Endothelial cell of umbilical vein (primary cell): Measurements from ENCODE around the gene PRDM16. TPM values are rescaled to one million over a fixed set of nuclear protein-coding genes. Genes with fewer than 3 reads are reported as not detected.

Experiments used
- BruUV-seq: library from RNA; stranded (reverse); fragments of 400-500 nt; replicated peaks from 2 replicates; lab custom pipeline; 2021; lab: Mats Ljungman, UMichigan
- CTCF ChIA-PET: fragments of 300-600, 350-600 bp; sonication (Branson Sonifier 250); formaldehyde crosslinking; loops from one replicate; lab custom pipeline; 2021; ENCODE audit warnings: antibody characterized with exemption, inconsistent platforms; lab: Charles Lee
- POLR2A ChIA-PET: fragments of 300-600, 350-600 bp; sonication (Branson Sonifier 250); formaldehyde crosslinking; loops from one replicate; lab custom pipeline; 2021; ENCODE audit warnings: antibody characterized with exemption, inconsistent platforms; lab: Charles Lee
- DNase-seq: peaks from one replicate; pipeline ENCODE4 v3.0.0-alpha.2; 2011; ENCODE audit warnings: low read depth, low spot score
- FAIRE-seq: peaks from 2 replicates; lab custom pipeline; 2011; peaks lifted over from hg19 to GRCh38; lab: Jason Lieb, UNC
- H2AFZ ChIP-seq: 2 replicates; pipeline ENCODE4 v1.6.0; 2012; ENCODE audit warnings: low read depth, low read length, control low read depth, inconsistent platforms
- H3K27ac ChIP-seq: 2 replicates; pipeline ENCODE4 v1.5.1; 2011; ENCODE audit warnings: low read depth, mild to moderate bottlenecking, control low read depth, low read length, moderate library complexity; ENCODE audit not compliant: insufficient read depth
- H3K27me3 ChIP-seq, 2 experiments: 2 replicates each; pipeline versions ENCODE4 v1.6.0 to v1.6.1; 2011; ENCODE audit warnings: low read length in 2 of 2, mixed read lengths in 1 of 2; ENCODE audit not compliant: control insufficient read depth in 2 of 2, insufficient read depth in 2 of 2
- H3K36me3 ChIP-seq, 2 experiments: 2 replicates in 1 of 2; 3 replicates in 1 of 2; pipeline ENCODE4 v1.5.1; 2011; ENCODE audit warnings: low read length in 2 of 2, mild to moderate bottlenecking in 1 of 2, moderate library complexity in 1 of 2; ENCODE audit not compliant: control insufficient read depth in 2 of 2, insufficient read depth in 2 of 2; ENCODE audit errors: extremely low read depth in 1 of 2
- H3K4me1 ChIP-seq: 3 replicates; pipeline ENCODE4 v1.5.1; 2011; ENCODE audit warnings: mild to moderate bottlenecking, low read length; ENCODE audit not compliant: control insufficient read depth, insufficient read depth; ENCODE audit errors: extremely low read depth
- H3K4me2 ChIP-seq: 2 replicates; pipeline ENCODE4 v1.6.1; 2011; ENCODE audit warnings: low read length, control low read depth, mixed read lengths; ENCODE audit not compliant: insufficient read depth
- H3K4me3 ChIP-seq, 3 experiments: fragments of 200-600 bp in 1 of 3; sonication (generic), shearing (Covaris generic) in 1 of 3; replicated peaks in 1 of 3; 2 replicates each; pipeline ENCODE4 v1.5.1; 2011 to 2016; ENCODE audit warnings: control low read depth in 3 of 3, low read length in 3 of 3, mild to moderate bottlenecking in 2 of 3, inconsistent platforms in 1 of 3, low read depth in 1 of 3, moderate library complexity in 1 of 3; ENCODE audit not compliant: insufficient read depth in 1 of 3
- H3K79me2 ChIP-seq: 2 replicates; pipeline ENCODE4 v1.6.0; 2012; ENCODE audit warnings: low read length, inconsistent platforms; ENCODE audit not compliant: control insufficient read depth, insufficient read depth
- H3K9ac ChIP-seq: replicated peaks from 2 replicates; pipeline ENCODE3; 2011; ENCODE audit warnings: low read length, control low read depth; ENCODE audit not compliant: insufficient read depth; ENCODE audit errors: extremely low read depth
- H3K9me1 ChIP-seq: replicated peaks from 3 replicates; pipeline ENCODE4 v1.6.0; 2011; ENCODE audit warnings: mild to moderate bottlenecking, low read length; ENCODE audit not compliant: control insufficient read depth, insufficient read depth; ENCODE audit errors: extremely low read depth
- H3K9me3 ChIP-seq: replicated peaks from 2 replicates; pipeline ENCODE4 v1.5.1; 2012; ENCODE audit warnings: low read length, inconsistent platforms; ENCODE audit not compliant: control insufficient read depth, insufficient read depth
- H4K20me1 ChIP-seq: replicated peaks from 2 replicates; pipeline ENCODE3; 2011; ENCODE audit warnings: mild to moderate bottlenecking, low read length; ENCODE audit not compliant: control insufficient read depth, insufficient read depth; ENCODE audit errors: extremely low read depth
- FOS ChIP-seq: IDR thresholded peaks from 2 replicates; pipeline ENCODE4 v1.6.1; 2011; ENCODE audit warnings: mild to moderate bottlenecking, low read length, moderate library complexity, borderline replicate concordance; ENCODE audit not compliant: insufficient read depth
- JUN ChIP-seq: IDR thresholded peaks from 2 replicates; pipeline ENCODE4 v1.6.1; 2011; ENCODE audit warnings: borderline replicate concordance, low read depth; ENCODE audit not compliant: insufficient read length, insufficient read depth
- MAX ChIP-seq: IDR thresholded peaks from 2 replicates; pipeline ENCODE4 v1.6.1; 2011; ENCODE audit not compliant: insufficient read depth, insufficient read length
- MYC ChIP-seq: IDR thresholded peaks from one replicate; pipeline ENCODE4 v1.6.1; 2011; ENCODE audit warnings: mild to moderate bottlenecking, low read depth, low read length
- POLR2AphosphoS5 ChIP-seq: IDR thresholded peaks from 2 replicates; pipeline ENCODE4 v1.6.1; 2012; ENCODE audit warnings: low read depth, mild to moderate bottlenecking, control low read depth, low read length, moderate library complexity; ENCODE audit not compliant: insufficient read depth
- dilution Hi-C: fragments of 300-500 bp; cut with MboI; formaldehyde crosslinking; loops from one replicate; pipeline ENCODE4 v1.15.0; 2019; ENCODE audit warnings: low sequenced_read_pairs; ENCODE audit not compliant: extremely low pct_ligation_motif_present
- intact Hi-C: fragments of 100-400 bp; cut with micrococcal nuclease; formaldehyde crosslinking; loops from one replicate; pipeline ENCODE4 v1.10.0; 2022
- polyA plus RNA-seq, 4 experiments: library from polyadenylated mRNA; depleted of rRNA in 3 of 4; stranded (reverse) in 3 of 4; unstranded in 1 of 4; fragments of >200 nt; gene quantifications; 2 replicates each; pipeline versions ENCODE4 v1.2.1 to v1.2.3, GENCODE V29; 2011 to 2012; ENCODE audit warnings: missing spikeins in 1 of 4
- total RNA-seq: library from RNA; stranded (reverse); gene quantifications from 2 replicates; pipeline ENCODE4 v1.2.3, GENCODE V29; 2021

Gene PRDM16
- total and polyA plus RNA-seq, 2 donors (not counting 3 experiments of a cell fraction or from before 2014, with no cell fraction given) = not detected

GRCh38 chr1:3470650-3471355 lies 401.8 kb downstream of the PRDM16 start:
- H4K20me1 ChIP-seq = no peaks in the 10 kb centered on the region
- POLR2A ChIA-PET = no interaction called here
- H3K27me3 ChIP-seq = no peaks in the 10 kb centered on the region
- FAIRE-seq (no peak), DNase-seq (no peak)
- no peak overlapping the region for H3K9ac ChIP-seq
- no peaks in the 10 kb centered on the region for H3K9me3 ChIP-seq
- no peak overlapping the region for H3K4me2 ChIP-seq
- no peaks in the 10 kb centered on the region for H3K79me2 ChIP-seq
- dilution Hi-C loops = no loop called here
- H3K9me1 ChIP-seq = no peaks in the 10 kb centered on the region
- no peak for TF ChIP-seq MYC
- TF ChIP-seq FOS = no peak
- no peak for TF ChIP-seq JUN
- TF ChIP-seq POLR2AphosphoS5 = no peak
- TF ChIP-seq MAX = no peak
- H3K27ac ChIP-seq = no peak overlapping the region
- CTCF ChIA-PET = interaction anchor here (0.8 to 3.8 kb wide), 8 partner anchors 10 to 158 kb away, joined by 3 to 82 read pairs (median 6); no protein-coding TSS in a partner anchor
- no TSS peak for BruUV-seq
- intact Hi-C loops = loop anchor here (1.0 kb wide), 1 partner anchor 18 kb away; no protein-coding TSS in a partner anchor
- H3K36me3 ChIP-seq = no peaks in the 10 kb centered on the region
- peaks cover 4% of the 10 kb centered on the region for H3K4me1 ChIP-seq
- no peak overlapping the region for H2AFZ ChIP-seq
- no peak overlapping the region for H3K4me3 ChIP-seq
